ENCODE data around the gene DDIT3.

Gene DDIT3

GRCh38 chr12:57527184-57527583 is 6.9 kb upstream of the DDIT3 start:
- Histone ChIP-seq H3K27me3 (replicated peaks; ENCODE audit: control insufficient read depth, insufficient read depth, low read length) (no peaks in the 10 kb centered on the region), H3K4me3 (replicated peaks; ENCODE audit: low read depth, low read length) (no peak overlapping the region), H3K36me3 (ENCODE audit: control insufficient read depth, insufficient read depth, low read length) (peaks cover 37% of the 10 kb centered on the region)
- no peak for DNase-seq (ENCODE audit: extremely low read depth, insufficient read length)
- no peak for TF ChIP-seq CTCF (IDR thresholded peaks at IDR 0.05; ENCODE audit: insufficient read depth, low read length, poor library complexity, severe bottlenecking)

GRCh38 chr12:57526477-57527126 is 6.3 kb upstream of the DDIT3 start:
- Histone ChIP-seq H3K36me3 (ENCODE audit: control insufficient read depth, insufficient read depth, low read length) (peaks cover 37% of the 10 kb centered on the region), H3K4me3 (replicated peaks; ENCODE audit: low read depth, low read length) (no peak overlapping the region), H3K27me3 (replicated peaks; ENCODE audit: control insufficient read depth, insufficient read depth, low read length) (no peaks in the 10 kb centered on the region)
- no peak for TF ChIP-seq CTCF (IDR thresholded peaks at IDR 0.05; ENCODE audit: insufficient read depth, low read length, poor library complexity, severe bottlenecking)
- no peak for DNase-seq (ENCODE audit: extremely low read depth, insufficient read length)

GRCh38 chr12:57525615-57526383 is 5.5 kb upstream of the DDIT3 start:
- no peak for TF ChIP-seq CTCF (IDR thresholded peaks at IDR 0.05; ENCODE audit: insufficient read depth, low read length, poor library complexity, severe bottlenecking)
- Histone ChIP-seq H3K36me3 (ENCODE audit: control insufficient read depth, insufficient read depth, low read length) (peaks cover 37% of the 10 kb centered on the region), H3K4me3 (replicated peaks; ENCODE audit: low read depth, low read length) (no peak overlapping the region), H3K27me3 (replicated peaks; ENCODE audit: control insufficient read depth, insufficient read depth, low read length) (no peaks in the 10 kb centered on the region)
- DNase-seq (ENCODE audit: extremely low read depth, insufficient read length): no peak

GRCh38 chr12:57524814-57525614 is 4.7 kb upstream of the DDIT3 start:
- no peak for TF ChIP-seq CTCF (IDR thresholded peaks at IDR 0.05; ENCODE audit: insufficient read depth, low read length, poor library complexity, severe bottlenecking)

GRCh38 chr12:57523706-57524614 is 3.6 kb upstream of the DDIT3 start:
- DNase-seq (ENCODE audit: extremely low read depth, insufficient read length): no peak
- Histone ChIP-seq H3K4me3 (replicated peaks; ENCODE audit: low read depth, low read length) (peak overlapping the region; percentile 93), H3K27me3 (replicated peaks; ENCODE audit: control insufficient read depth, insufficient read depth, low read length) (no peaks in the 10 kb centered on the region), H3K36me3 (ENCODE audit: control insufficient read depth, insufficient read depth, low read length) (peaks cover 25% of the 10 kb centered on the region)
- TF ChIP-seq CTCF (IDR thresholded peaks at IDR 0.05; ENCODE audit: insufficient read depth, low read length, poor library complexity, severe bottlenecking): no peak

More at GRCh38 chr12:57524814-57525614, 4.7 kb upstream of the DDIT3 start:
- H3K27me3 ChIP-seq (replicated peaks; ENCODE audit: control insufficient read depth, insufficient read depth, low read length): no peaks in the 10 kb centered on the region
- no peak for DNase-seq (ENCODE audit: extremely low read depth, insufficient read length)
- peaks cover 32% of the 10 kb centered on the region for H3K36me3 ChIP-seq (ENCODE audit: control insufficient read depth, insufficient read depth, low read length)
- no peak overlapping the region for H3K4me3 ChIP-seq (replicated peaks; ENCODE audit: low read depth, low read length)
